Measurements from ENCODE around the gene GRB10. TPM values are rescaled to one million over a fixed set of nuclear protein-coding genes. Genes with fewer than 3 reads are reported as not detected.

GRB10 gene
- total and polyA plus RNA-seq, 2 donors (not counting 3 experiments of a cell fraction or from before 2014, with no cell fraction given), result 43.7 to 240 TPM

DNA sequence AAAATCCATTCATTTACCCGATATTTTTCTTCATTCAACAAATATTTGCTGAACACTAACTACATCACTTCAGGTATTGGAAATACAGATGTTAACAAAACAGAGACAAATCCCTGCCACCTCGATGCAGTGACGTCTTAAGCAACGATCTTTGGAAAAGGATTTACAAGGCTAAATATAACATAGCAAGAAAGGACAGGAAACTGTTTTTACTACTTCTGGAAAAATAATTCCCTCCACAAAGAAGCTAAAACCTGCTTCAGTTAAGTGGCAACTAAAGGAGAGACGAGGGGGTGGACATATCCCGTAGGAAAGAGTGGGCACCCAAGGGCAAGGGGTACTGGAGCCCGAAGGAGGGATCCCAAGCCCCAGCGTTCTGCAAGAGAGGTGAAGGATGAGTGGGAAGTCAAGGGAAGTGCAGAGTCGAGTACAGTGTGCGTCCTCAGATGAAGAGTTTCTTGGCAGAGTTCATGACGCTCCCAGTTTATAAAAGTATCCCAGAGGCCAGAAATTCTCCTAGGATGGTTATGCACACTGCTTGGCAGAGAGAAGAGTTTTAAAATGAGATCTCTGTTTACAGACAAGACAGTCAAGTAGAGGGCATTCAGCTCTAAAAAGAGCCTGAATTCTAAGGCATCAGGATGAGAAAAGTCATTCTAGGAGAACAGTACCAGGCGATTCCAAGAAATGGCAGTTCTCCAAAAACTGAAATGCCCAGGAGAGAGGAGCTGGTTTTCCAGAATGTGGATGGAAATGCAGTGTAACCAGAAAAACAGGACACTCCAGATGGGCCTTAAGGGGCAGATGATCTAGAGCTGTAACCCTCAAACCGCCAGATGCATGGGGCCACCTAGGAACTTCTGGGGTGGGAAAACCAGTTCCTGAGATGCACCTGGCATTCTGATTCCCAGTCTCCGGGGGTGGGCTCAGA is 97.3 kb downstream of the GRB10 start:
- FAIRE-seq (peak; percentile 70), DNase-seq (ENCODE audit: low read depth, low spot score) (peak; percentile 58)
- peaks cover 79% of the 10 kb centered on the region for H3K79me2 ChIP-seq (ENCODE audit: control insufficient read depth, insufficient read depth, low read length)
- peak overlapping the region; percentile 44 for H3K9ac ChIP-seq (replicated peaks; ENCODE audit: extremely low read depth, insufficient read depth, low read length)
- peak overlapping the region; percentile 75 for H3K27ac ChIP-seq (ENCODE audit: insufficient read depth, low read depth, low read length)
- peaks cover 2% of the 10 kb centered on the region for H4K20me1 ChIP-seq (replicated peaks; ENCODE audit: control insufficient read depth, extremely low read depth, insufficient read depth, low read length)
- peaks cover 0 to 17% of the 10 kb centered on the region in 2 experiments for H3K36me3 ChIP-seq (ENCODE audit: control insufficient read depth in 2 of 2, extremely low read depth in 1 of 2, insufficient read depth in 2 of 2, low read length in 2 of 2)
- H3K27me3 ChIP-seq (ENCODE audit: control insufficient read depth in 2 of 2, insufficient read depth in 2 of 2, low read length in 2 of 2), result no peaks in the 10 kb centered on the region
- H3K9me1 ChIP-seq (replicated peaks; ENCODE audit: control insufficient read depth, extremely low read depth, insufficient read depth, low read length), result no peaks in the 10 kb centered on the region
- CTCF ChIA-PET, result interaction anchor here (0.9 to 1.7 kb wide), 5 partner anchors 9 to 477 kb away, joined by 3 to 4 read pairs (median 3); no protein-coding TSS in a partner anchor
- H3K4me2 ChIP-seq (ENCODE audit: insufficient read depth, low read length), result peak overlapping the region; percentile 35
- no peak overlapping the region for H3K4me3 ChIP-seq (replicated peaks in 1 of 3; ENCODE audit: insufficient read depth in 1 of 3, low read depth in 1 of 3, low read length in 3 of 3)
- intact Hi-C loops (cut with micrococcal nuclease) (loop anchor here (2.0 to 10.0 kb wide), 2 partner anchors 19 to 481 kb away; no protein-coding TSS in a partner anchor), dilution Hi-C loops (cut with MboI; ENCODE audit: extremely low pct_ligation_motif_present, low sequenced_read_pairs) (no loop called here)
- H3K9me3 ChIP-seq (replicated peaks; ENCODE audit: control insufficient read depth, insufficient read depth, low read length), result no peaks in the 10 kb centered on the region
- H2AFZ ChIP-seq (ENCODE audit: low read depth, low read length), result no peak overlapping the region
- TF ChIP-seq GATA2 (IDR thresholded peaks at IDR 0.05; ENCODE audit: insufficient read depth, insufficient read length, low read depth, low read length) (no peak), FOS (IDR thresholded peaks at IDR 0.05; ENCODE audit: borderline replicate concordance, insufficient read depth, low read length) (no peak), POLR2A (IDR thresholded peaks at IDR 0.05; ENCODE audit: low read depth, low read length) (no peak), POLR2AphosphoS5 (IDR thresholded peaks at IDR 0.05; ENCODE audit: insufficient read depth, low read depth, low read length) (no peak), MYC (IDR thresholded peaks at IDR 0.05; ENCODE audit: low read depth, low read length) (no peak), JUN (IDR thresholded peaks at IDR 0.05; ENCODE audit: borderline replicate concordance, insufficient read depth, insufficient read length, low read depth) (no peak), EZH2 (IDR thresholded peaks at IDR 0.05; ENCODE audit: borderline replicate concordance, low read depth, low read length, severe bottlenecking) (no peak)
- TF ChIP-seq, protein P1, sequence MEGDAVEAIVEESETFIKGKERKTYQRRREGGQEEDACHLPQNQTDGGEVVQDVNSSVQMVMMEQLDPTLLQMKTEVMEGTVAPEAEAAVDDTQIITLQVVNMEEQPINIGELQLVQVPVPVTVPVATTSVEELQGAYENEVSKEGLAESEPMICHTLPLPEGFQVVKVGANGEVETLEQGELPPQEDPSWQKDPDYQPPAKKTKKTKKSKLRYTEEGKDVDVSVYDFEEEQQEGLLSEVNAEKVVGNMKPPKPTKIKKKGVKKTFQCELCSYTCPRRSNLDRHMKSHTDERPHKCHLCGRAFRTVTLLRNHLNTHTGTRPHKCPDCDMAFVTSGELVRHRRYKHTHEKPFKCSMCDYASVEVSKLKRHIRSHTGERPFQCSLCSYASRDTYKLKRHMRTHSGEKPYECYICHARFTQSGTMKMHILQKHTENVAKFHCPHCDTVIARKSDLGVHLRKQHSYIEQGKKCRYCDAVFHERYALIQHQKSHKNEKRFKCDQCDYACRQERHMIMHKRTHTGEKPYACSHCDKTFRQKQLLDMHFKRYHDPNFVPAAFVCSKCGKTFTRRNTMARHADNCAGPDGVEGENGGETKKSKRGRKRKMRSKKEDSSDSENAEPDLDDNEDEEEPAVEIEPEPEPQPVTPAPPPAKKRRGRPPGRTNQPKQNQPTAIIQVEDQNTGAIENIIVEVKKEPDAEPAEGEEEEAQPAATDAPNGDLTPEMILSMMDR (IDR thresholded peaks at IDR 0.05; ENCODE audit: extremely low read depth in 1 of 2, insufficient read depth in 1 of 2, low read depth in 1 of 2, low read length in 2 of 2), result no peak
- TF ChIP-seq, protein P2, sequence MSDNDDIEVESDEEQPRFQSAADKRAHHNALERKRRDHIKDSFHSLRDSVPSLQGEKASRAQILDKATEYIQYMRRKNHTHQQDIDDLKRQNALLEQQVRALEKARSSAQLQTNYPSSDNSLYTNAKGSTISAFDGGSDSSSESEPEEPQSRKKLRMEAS (IDR thresholded peaks at IDR 0.05; ENCODE audit: insufficient read depth, insufficient read length), result no peak
- BruUV-seq (replicated peaks), result no TSS peak
- peaks cover 30% of the 10 kb centered on the region for H3K4me1 ChIP-seq (ENCODE audit: control insufficient read depth, extremely low read depth, insufficient read depth, low read length)
- POLR2A ChIA-PET, result no interaction called here

Data from endothelial cell of umbilical vein (primary cell).